C4-2B (cell line): ENCODE measurements around the gene SLCO4A1.

ENCODE experiments used
- H3K27ac ChIP-seq: fragments of 450-650 bp; 2 replicates; pipeline ENCODE4 v1.5.1; 2017
- CTCF ChIP-seq: fragments of 450-650 bp; conservative IDR thresholded peaks from 2 replicates; pipeline ENCODE4 v1.5.1; 2017; ENCODE audit warnings: mild to moderate bottlenecking
- ZFX ChIP-seq: fragments of 450-650 bp; IDR thresholded peaks from 2 replicates; pipeline ENCODE4 v1.6.1; 2017

Gene SLCO4A1

GRCh38 chr20:62718546-62718945 lies 76.2 kb downstream of the SLCO4A1 start:
- no peak for TF ChIP-seq ZFX
- no peak for TF ChIP-seq CTCF
- no peak overlapping the region for H3K27ac ChIP-seq

GRCh38 chr20:62719250-62719935 lies 77.1 kb downstream of the SLCO4A1 start:
- TF ChIP-seq CTCF (no peak), ZFX (no peak)
- no peak overlapping the region for H3K27ac ChIP-seq
